K562 (cell line): ENCODE measurements around the gene LRP1B. TPM values are rescaled to one million over a fixed set of nuclear protein-coding genes. Genes with fewer than 3 reads are reported as not detected.
"Not testable (repeated sequence)": the region's sequence is repeated elsewhere in the genome, so short reads cannot be mapped to it uniquely, and the experiment has no call there.

Experiments used
- ATAC-seq: fragments of 200-7000 bp; cut with Tn5 transposase; 3 replicates; pipeline ENCODE4 v1.9.1; 2020; ENCODE audit warnings: moderate library complexity
- BruUV-seq: library from RNA; stranded (reverse); fragments of 400-500 nt; replicated peaks from 2 replicates; lab custom pipeline; 2021; lab: Mats Ljungman, UMichigan
- CTCF ChIA-PET: fragments of 300-600 bp; formaldehyde crosslinking; extraction: SDS; loops from one replicate; lab custom pipeline; 2021; ENCODE audit warnings: low intra/inter-chr PET ratio; lab: Yijun Ruan, JAX
- POLR2A ChIA-PET: fragments of 300-600, 350-650 bp; sonication (Branson Sonifier 250); formaldehyde crosslinking; extraction: SDS; loops from one replicate; lab custom pipeline; 2021; ENCODE audit warnings: antibody characterized with exemption, inconsistent platforms; lab: Yijun Ruan, JAX
- DNase-seq, 4 experiments: peaks; one replicate each; pipeline versions ENCODE4 v3.0.0 to v3.0.0-alpha.2; 2011 to 2018; ENCODE audit warnings: low spot score in 3 of 4, mixed read lengths in 3 of 4; ENCODE audit errors: extremely low read depth in 1 of 4
- FAIRE-seq: peaks from 2 replicates; lab custom pipeline; 2011; peaks lifted over from hg19 to GRCh38; lab: Jason Lieb, UNC
- H2AFZ ChIP-seq: 2 replicates; pipeline ENCODE4 v1.6.0; 2011; ENCODE audit warnings: low read depth, low read length, control low read depth, inconsistent platforms
- H3K27ac ChIP-seq: fragments of 200-600 bp; 3 replicates; pipeline ENCODE4 v1.8.0; 2011; ENCODE audit warnings: low read depth, mild to moderate bottlenecking, control low read depth, inconsistent platforms, low read length, moderate library complexity, mixed read lengths; ENCODE audit errors: extremely low read depth
- H3K27me3 ChIP-seq, 2 experiments: fragments of 300-600 bp in 1 of 2; 2 replicates in 1 of 2; 3 replicates in 1 of 2; pipeline versions ENCODE4 v1.6.0 to v1.8.0; 2011; ENCODE audit warnings: inconsistent platforms in 2 of 2, low read length in 2 of 2, mild to moderate bottlenecking in 1 of 2, mixed read lengths in 1 of 2, moderate library complexity in 1 of 2; ENCODE audit not compliant: control insufficient read depth in 2 of 2, insufficient read depth in 2 of 2
- H3K36me3 ChIP-seq: fragments of 300-600 bp; 3 replicates; pipeline ENCODE4 v1.8.0; 2011; ENCODE audit warnings: mild to moderate bottlenecking, low read length, inconsistent platforms; ENCODE audit not compliant: control insufficient read depth, insufficient read depth
- H3K4me1 ChIP-seq, 2 experiments: fragments of 200-600 bp in 1 of 2; replicated peaks in 1 of 2; 2 replicates in 1 of 2; 3 replicates in 1 of 2; pipeline versions ENCODE4 v1.5.1 to v1.8.0; 2011; ENCODE audit warnings: inconsistent platforms in 2 of 2, low read length in 2 of 2, mild to moderate bottlenecking in 1 of 2, mixed read lengths in 1 of 2, moderate library complexity in 1 of 2; ENCODE audit not compliant: control insufficient read depth in 2 of 2, insufficient read depth in 2 of 2
- H3K4me2 ChIP-seq: 2 replicates; pipeline ENCODE4 v1.6.1; 2011; ENCODE audit warnings: low read length, control low read depth, inconsistent platforms, mixed read lengths; ENCODE audit not compliant: insufficient read depth
- H3K4me3 ChIP-seq: fragments of 200-600 bp; sonication (generic), shearing (Covaris generic); 2 replicates; pipeline ENCODE4 v1.5.1; 2016; ENCODE audit warnings: control low read depth, inconsistent platforms
- H3K79me2 ChIP-seq: fragments of 200-600 bp; 3 replicates; pipeline ENCODE4 v1.8.0; 2011; ENCODE audit warnings: low read length, inconsistent platforms; ENCODE audit not compliant: control insufficient read depth, insufficient read depth
- H3K9ac ChIP-seq, 2 experiments: 2 replicates each; pipeline versions ENCODE4 v1.6.0 to v1.6.1; 2011; ENCODE audit warnings: low read depth in 2 of 2, low read length in 2 of 2, control low read depth in 1 of 2, inconsistent platforms in 1 of 2, mild to moderate bottlenecking in 1 of 2, mixed read lengths in 1 of 2; ENCODE audit not compliant: insufficient read depth in 1 of 2
- H3K9me1 ChIP-seq: one replicate; pipeline ENCODE4 v1.6.0; 2011; ENCODE audit warnings: inconsistent platforms, mild to moderate bottlenecking, low read length, moderate library complexity; ENCODE audit not compliant: control insufficient read depth, insufficient read depth
- H3K9me3 ChIP-seq: replicated peaks from 2 replicates; pipeline ENCODE4 v1.5.1; 2011; ENCODE audit warnings: low read depth, low read length, inconsistent platforms; ENCODE audit not compliant: control insufficient read depth, insufficient read depth
- H4K20me1 ChIP-seq: replicated peaks from 2 replicates; pipeline ENCODE4 v1.6.1; 2011; ENCODE audit warnings: low read length, inconsistent platforms, mixed read lengths; ENCODE audit not compliant: control insufficient read depth, insufficient read depth
- WGBS: fragments of 100-300 bp; shearing (Covaris generic); methylation state at CpG from one replicate; pipeline ENCODE4 v1.1.6; 2016; ENCODE audit warnings: low coverage, mixed read lengths; ENCODE audit not compliant: insufficient coverage; ENCODE audit errors: missing lambda C conversion rate; 5-methylcytosine and 5-hydroxymethylcytosine counted together
- in situ Hi-C: fragments of 300-500 bp; cut with MboI; formaldehyde crosslinking; loops from 4 replicates; pipeline ENCODE4 v1.15.0; 2018; ENCODE audit warnings: inconsistent platforms, mixed read lengths
- intact Hi-C: fragments of 100-400 bp; cut with micrococcal nuclease; formaldehyde crosslinking; loops from 2 replicates; pipeline ENCODE4 v1.14.2; 2022
- polyA plus RNA-seq, 8 experiments: library from polyadenylated mRNA; depleted of rRNA in 4 of 8; stranded (reverse) in 5 of 8; unstranded in 3 of 8; fragments of >200 nt; fragmentation: Nextera tagmentation in 2 of 8; fragmentation: Illumina TruSeq in 1 of 8; extraction: Ambion mirVana in 2 of 8; extraction: Trizol in 1 of 8; gene quantifications; 2 replicates each; pipeline versions ENCODE4 v1.2.1 to v1.2.3, GENCODE V29; 2011 to 2014; ENCODE audit warnings: inconsistent platforms in 1 of 8, missing spikeins in 1 of 8
- total RNA-seq, 7 experiments: library from RNA; depleted of rRNA in 6 of 7; stranded (reverse); fragments of >200 nt in 6 of 7; fragmentation: Illumina TruSeq in 2 of 7; extraction: Trizol in 2 of 7; gene quantifications; 2 replicates each; pipeline versions ENCODE4 v1.2.1 to v1.2.3, GENCODE V29; 2011 to 2021; ENCODE audit warnings: low replicate concordance in 1 of 7
- TF ChIP-seq, protein P1 (sequence below), 2 experiments: fragments of 450-650 bp in 1 of 2; IDR thresholded peaks; 2 replicates each; pipeline ENCODE4 v1.6.1; 2011 to 2017; ENCODE audit warnings: low read depth in 2 of 2, antibody characterized with exemption in 1 of 2, borderline replicate concordance in 1 of 2, low read length in 1 of 2, mild to moderate bottlenecking in 1 of 2, mixed read lengths in 1 of 2; ENCODE audit not compliant: control insufficient read depth in 1 of 2
- TF ChIP-seq, protein P2 (sequence below), 3 experiments: IDR thresholded peaks in 2 of 3; conservative IDR thresholded peaks in 1 of 3; 2 replicates each; pipeline ENCODE4 v1.5.1; 2011 to 2012; ENCODE audit warnings: low read length in 3 of 3, mild to moderate bottlenecking in 3 of 3, control low read depth in 2 of 3, improper control_type of control experiment in 1 of 3, inconsistent platforms in 1 of 3, low read depth in 1 of 3, mixed read lengths in 1 of 3, moderate library complexity in 1 of 3; ENCODE audit not compliant: insufficient read depth in 2 of 3
- TF ChIP-seq, protein P3 (sequence below): sonication (generic); formaldehyde crosslinking; IDR thresholded peaks from 2 replicates; pipeline ENCODE4 v1.9.0; 2022; ENCODE audit warnings: mild to moderate bottlenecking, missing genetic modification reagents

The LRP1B gene
- total and polyA plus RNA-seq, 9 of the 15 experiments (the other 6 are each of a cell fraction or from before 2014, with no cell fraction given): not detected

DNA sequence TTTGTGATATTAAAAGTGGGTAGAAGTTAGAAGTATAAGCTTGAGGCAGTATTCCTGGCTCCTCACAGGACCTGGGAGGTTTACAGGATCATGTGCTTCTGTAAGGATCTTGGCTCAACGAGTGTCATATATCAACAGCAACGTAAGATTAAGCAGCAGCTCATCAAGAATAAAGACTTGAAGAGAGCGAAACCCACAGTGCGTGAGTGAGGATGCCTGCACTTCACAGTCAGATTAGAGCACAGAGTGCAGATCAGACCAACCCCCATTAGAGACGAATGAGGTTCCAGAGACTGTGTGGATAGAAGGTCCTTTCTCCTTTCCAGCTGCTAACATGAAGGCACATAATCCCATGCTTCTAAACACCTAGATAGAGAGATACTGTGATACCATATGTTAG lies 1693.9 kb downstream of the LRP1B start:
- in situ Hi-C loops: no loop called here
- no peaks in the 10 kb centered on the region for H4K20me1 ChIP-seq
- no peak overlapping the region for H3K4me2 ChIP-seq
- FAIRE-seq: no peak
- 0 out of 2 replicates have a peak, but pooled peaks cover 2% of the 10 kb centered on the region for H3K9me3 ChIP-seq
- H3K27ac ChIP-seq: no peak overlapping the region
- no peak overlapping the region for H2AFZ ChIP-seq
- TF ChIP-seq, protein P1, sequence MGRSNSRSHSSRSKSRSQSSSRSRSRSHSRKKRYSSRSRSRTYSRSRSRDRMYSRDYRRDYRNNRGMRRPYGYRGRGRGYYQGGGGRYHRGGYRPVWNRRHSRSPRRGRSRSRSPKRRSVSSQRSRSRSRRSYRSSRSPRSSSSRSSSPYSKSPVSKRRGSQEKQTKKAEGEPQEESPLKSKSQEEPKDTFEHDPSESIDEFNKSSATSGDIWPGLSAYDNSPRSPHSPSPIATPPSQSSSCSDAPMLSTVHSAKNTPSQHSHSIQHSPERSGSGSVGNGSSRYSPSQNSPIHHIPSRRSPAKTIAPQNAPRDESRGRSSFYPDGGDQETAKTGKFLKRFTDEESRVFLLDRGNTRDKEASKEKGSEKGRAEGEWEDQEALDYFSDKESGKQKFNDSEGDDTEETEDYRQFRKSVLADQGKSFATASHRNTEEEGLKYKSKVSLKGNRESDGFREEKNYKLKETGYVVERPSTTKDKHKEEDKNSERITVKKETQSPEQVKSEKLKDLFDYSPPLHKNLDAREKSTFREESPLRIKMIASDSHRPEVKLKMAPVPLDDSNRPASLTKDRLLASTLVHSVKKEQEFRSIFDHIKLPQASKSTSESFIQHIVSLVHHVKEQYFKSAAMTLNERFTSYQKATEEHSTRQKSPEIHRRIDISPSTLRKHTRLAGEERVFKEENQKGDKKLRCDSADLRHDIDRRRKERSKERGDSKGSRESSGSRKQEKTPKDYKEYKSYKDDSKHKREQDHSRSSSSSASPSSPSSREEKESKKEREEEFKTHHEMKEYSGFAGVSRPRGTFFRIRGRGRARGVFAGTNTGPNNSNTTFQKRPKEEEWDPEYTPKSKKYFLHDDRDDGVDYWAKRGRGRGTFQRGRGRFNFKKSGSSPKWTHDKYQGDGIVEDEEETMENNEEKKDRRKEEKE (IDR thresholded peaks at IDR 0.05; ENCODE audit: borderline replicate concordance in 1 of 2, control insufficient read depth in 1 of 2, low read depth in 2 of 2, low read length in 1 of 2): no peak
- TF ChIP-seq, protein P2, sequence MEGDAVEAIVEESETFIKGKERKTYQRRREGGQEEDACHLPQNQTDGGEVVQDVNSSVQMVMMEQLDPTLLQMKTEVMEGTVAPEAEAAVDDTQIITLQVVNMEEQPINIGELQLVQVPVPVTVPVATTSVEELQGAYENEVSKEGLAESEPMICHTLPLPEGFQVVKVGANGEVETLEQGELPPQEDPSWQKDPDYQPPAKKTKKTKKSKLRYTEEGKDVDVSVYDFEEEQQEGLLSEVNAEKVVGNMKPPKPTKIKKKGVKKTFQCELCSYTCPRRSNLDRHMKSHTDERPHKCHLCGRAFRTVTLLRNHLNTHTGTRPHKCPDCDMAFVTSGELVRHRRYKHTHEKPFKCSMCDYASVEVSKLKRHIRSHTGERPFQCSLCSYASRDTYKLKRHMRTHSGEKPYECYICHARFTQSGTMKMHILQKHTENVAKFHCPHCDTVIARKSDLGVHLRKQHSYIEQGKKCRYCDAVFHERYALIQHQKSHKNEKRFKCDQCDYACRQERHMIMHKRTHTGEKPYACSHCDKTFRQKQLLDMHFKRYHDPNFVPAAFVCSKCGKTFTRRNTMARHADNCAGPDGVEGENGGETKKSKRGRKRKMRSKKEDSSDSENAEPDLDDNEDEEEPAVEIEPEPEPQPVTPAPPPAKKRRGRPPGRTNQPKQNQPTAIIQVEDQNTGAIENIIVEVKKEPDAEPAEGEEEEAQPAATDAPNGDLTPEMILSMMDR (IDR thresholded peaks at IDR 0.05 in 2 of 3, conservative IDR thresholded peaks at IDR 0.05 in 1 of 3; ENCODE audit: insufficient read depth in 2 of 3, low read depth in 1 of 3, low read length in 3 of 3): no peak
- TF ChIP-seq, protein P3, sequence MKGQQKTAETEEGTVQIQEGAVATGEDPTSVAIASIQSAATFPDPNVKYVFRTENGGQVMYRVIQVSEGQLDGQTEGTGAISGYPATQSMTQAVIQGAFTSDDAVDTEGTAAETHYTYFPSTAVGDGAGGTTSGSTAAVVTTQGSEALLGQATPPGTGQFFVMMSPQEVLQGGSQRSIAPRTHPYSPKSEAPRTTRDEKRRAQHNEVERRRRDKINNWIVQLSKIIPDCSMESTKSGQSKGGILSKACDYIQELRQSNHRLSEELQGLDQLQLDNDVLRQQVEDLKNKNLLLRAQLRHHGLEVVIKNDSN: no peak
- WGBS: 0% methylated on average over 5 of the region's 5 CpGs
- ATAC-seq: no peak
- ChIA-PET CTCF (no interaction called here), POLR2A (no interaction called here)
- no peak for DNase-seq
- H3K36me3 ChIP-seq: no peaks in the 10 kb centered on the region
- intact Hi-C loops: no loop called here
- H3K4me3 ChIP-seq: no peak overlapping the region
- no peaks in the 10 kb centered on the region for H3K27me3 ChIP-seq
- H3K9ac ChIP-seq: no peak overlapping the region
- H3K9me1 ChIP-seq: no peaks in the 10 kb centered on the region
- no peaks in the 10 kb centered on the region for H3K79me2 ChIP-seq
- no TSS peak for BruUV-seq
- no peaks in the 10 kb centered on the region for H3K4me1 ChIP-seq

DNA sequence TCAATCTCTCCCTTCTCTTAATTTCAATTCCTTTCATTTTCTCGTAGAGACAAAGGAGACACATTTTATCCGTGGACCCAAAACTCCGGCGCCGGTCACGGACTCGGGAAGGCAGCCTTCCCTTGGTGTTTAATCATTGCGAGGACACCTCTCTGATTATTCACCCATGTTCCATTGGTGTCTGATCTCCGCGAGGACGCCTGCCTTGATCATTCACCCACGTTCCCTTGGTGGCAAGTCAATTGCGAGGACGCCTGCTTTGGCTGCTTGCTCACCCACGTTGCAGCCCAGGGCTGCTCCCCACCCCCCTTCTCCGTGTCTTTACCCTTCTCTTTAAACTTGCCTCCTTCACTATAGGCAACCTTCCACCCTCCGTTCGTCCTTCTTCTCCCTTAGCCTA lies 1703.8 kb downstream of the LRP1B start:
- BruUV-seq: not testable (repeated sequence)

More for the DNA sequence above, 1703.8 kb downstream of the LRP1B start:
- POLR2A ChIA-PET, in situ Hi-C loops, H3K79me2 ChIP-seq, H3K36me3 ChIP-seq, H4K20me1 ChIP-seq, H2AFZ ChIP-seq, FAIRE-seq, H3K4me3 ChIP-seq, H3K4me2 ChIP-seq, CTCF ChIA-PET, DNase-seq, H3K4me1 ChIP-seq, H3K27me3 ChIP-seq, H3K9ac ChIP-seq, ATAC-seq, intact Hi-C loops, H3K9me1 ChIP-seq, H3K9me3 ChIP-seq, H3K27ac ChIP-seq: not testable (repeated sequence)
- 0% methylated on average over 14 of the region's 18 CpGs for WGBS
